ENCODE results near the gene MROH7.

GRCh38 chr1:54710434-54710833 is 68.8 kb downstream of the MROH7 start:
- TF ChIP-seq POLR2A (IDR thresholded peaks at IDR 0.05) (no peak), EP300 (IDR thresholded peaks at IDR 0.05) (no peak), CTCF (IDR thresholded peaks at IDR 0.05) (no peak), POLR2AphosphoS5 (IDR thresholded peaks at IDR 0.05) (no peak)
